GM21360 (cell line): ENCODE measurements around the gene ZC2HC1B.

Source experiments
- ATAC-seq: cut with Tn5 transposase; IDR thresholded peaks from one replicate; pipeline ENCODE4 v1.9.1; 2021; ENCODE audit warnings: mild to moderate bottlenecking, moderate library complexity; ENCODE audit not compliant: unreplicated experiment

Gene ZC2HC1B

DNA sequence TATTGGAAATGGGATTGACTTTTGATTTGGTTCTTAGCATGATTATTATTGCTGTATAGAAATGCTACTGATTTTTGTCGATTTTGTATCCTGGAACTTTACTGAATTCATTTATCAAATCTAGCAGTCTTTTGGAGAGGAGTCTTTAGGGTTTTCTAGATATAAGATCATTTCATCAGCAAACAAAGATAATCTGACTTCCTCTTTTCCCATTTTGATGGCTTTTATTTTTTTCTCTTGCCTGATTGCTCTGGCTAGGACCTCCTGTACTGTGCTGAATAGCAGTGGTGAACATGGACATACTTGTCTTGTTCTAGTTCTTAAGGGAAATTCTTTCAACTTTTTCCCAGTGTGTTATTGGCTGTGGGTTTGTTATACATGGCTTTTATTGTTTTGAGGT lies 64.6 kb downstream of the ZC2HC1B start:
- no peak for ATAC-seq

DNA sequence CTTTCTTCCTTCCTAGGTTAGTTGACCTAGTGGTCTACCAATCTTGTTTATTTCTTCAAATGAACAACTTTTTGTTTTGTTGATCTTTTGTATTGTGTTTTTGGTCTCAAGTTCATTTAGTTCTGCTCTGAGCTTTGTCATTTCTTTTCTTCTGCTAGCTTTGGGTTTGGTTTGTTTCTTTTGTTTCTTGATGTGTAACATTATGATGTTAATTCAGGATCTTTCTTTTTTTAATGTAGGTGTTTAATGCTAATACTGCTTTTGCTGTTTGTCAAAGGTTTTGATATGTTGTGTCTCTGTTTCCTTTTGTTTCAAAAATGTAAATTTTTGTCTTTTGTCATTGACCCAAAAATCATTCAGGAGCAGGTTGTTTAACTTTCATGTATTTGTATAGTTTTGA lies 65.7 kb downstream of the ZC2HC1B start:
- ATAC-seq, result no peak

DNA sequence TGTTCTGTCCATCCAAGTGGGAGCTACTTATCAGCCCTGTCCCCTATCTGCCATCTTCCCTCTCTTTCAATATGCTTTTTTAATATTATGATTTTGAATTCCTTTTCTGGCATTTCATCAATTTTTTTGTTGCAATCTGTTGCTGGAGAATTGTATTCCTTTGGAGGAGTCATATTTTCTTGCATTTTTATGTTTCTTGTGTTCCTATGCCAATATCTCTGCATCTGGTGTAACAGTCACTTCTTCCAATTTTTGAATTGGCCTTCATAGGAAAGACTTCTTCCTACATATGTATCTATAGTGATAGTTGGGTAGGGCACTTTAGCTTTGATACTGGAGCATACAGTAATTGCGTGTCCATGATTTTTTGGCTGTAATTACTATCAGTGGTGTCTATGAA lies 70.1 kb downstream of the ZC2HC1B start:
- no peak for ATAC-seq

DNA sequence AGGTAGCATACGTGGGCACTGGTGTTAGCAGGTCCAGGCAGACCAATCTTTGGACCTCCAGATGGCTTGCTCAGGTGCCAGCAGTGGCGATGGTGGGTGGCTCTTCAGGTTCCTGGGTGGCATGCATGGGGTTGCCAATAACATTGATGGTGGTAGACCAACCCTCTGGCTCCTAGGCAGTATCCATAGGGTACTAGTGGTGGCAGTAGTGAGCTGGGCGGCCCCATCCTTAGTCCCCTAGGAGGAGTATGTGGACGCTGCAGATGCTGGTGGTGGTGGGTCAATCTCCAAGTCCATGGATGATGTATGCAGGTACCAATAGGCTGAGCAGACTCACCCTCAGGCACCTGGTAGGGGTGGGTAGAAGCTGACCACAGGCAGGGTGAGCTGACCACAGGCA lies 70.6 kb downstream of the ZC2HC1B start:
- no peak for ATAC-seq

DNA sequence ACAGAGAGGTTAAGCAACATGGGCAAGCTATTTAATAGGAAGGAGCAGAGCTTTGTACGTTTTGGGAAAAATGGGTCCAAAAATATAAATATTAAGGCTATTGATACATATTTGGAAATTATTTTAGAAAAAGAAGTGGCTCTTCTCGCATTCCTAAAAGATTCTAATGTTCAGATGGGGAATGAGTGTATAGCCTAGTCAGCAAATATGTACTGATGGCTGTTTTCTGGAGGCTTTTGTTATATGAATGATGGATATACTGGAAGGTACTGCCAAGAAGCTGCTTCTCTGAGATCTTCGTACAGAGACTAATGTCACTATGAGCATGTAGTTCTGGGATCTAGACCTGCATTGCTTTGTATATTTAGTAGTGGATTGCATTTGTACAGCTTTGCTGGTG lies 72.1 kb downstream of the ZC2HC1B start:
- ATAC-seq, result no peak

DNA sequence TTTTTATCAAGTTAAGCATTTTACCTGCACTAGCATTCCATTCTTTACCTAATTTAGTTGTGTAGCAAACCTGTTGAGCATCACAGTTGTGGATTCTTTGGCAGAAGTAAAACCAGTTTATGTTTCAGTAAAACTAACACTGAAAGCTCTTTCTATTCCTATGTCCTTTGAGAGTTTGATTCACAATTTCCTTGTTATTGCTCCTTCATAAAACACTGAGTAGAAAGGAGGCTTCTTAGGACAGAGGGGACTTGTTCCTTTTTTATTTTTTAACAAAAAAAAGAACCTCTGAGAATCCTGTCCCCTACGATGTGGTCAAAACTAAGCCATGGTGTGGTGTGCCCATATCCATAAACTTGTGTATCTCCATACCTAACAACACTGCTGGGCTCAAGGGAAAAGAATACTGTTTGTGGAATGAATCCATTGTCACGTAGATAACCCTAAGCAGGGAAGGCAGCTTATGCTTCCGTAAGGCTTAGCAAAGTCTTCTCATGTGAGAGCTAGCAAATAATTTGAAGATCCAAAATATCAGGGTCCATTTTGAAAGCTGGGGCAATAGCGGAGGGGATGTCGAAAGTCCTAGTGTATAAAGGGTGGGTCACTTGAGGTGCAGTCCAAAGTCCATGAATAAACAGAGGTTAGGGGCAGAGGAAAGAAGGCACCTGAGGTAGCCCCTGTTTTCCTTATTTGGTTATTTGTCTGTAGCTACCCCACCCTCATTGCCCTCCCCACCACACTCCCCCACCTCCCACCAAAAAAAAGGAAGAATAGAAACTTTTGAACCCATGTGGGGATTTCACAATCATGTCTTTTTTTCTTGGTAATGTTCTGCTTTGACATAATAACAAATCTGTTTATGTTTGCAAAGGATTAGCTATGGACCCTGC lies 72.7 kb downstream of the ZC2HC1B start:
- no peak for ATAC-seq

DNA sequence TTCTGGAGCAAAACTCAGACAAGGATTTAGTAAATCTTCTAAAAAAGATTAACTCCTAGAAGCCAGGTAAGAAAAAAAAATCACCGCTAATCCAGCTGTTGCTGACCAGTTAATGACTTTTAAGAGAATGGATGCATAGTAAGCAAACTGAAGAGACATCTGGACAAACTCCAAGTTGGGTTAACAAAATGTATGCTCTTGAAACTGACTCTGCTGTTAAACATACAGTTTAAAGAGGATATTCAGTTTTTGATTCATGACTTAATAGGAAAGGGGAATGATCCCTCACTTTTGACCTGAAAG lies 73.3 kb downstream of the ZC2HC1B start:
- no peak for ATAC-seq

DNA sequence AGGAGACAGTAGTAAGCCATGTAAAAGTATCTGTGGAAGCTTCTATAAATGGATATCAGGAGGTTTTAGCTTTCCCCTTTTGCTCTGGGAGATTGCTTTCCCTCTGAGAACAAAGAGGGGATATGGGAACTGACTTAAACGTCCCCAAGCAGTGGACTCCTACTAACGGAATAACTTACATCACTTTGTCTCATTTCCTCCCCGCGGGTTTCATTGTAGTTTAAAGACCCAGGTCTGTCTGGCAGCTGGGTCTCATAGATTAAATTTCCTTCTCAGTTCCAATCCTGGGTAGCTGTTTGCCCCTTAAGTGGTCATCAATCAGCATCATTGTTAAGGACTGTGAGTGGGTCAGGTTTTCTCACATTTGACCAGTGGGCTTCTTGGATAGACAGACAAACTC lies 75.1 kb downstream of the ZC2HC1B start:
- ATAC-seq, result no peak

DNA sequence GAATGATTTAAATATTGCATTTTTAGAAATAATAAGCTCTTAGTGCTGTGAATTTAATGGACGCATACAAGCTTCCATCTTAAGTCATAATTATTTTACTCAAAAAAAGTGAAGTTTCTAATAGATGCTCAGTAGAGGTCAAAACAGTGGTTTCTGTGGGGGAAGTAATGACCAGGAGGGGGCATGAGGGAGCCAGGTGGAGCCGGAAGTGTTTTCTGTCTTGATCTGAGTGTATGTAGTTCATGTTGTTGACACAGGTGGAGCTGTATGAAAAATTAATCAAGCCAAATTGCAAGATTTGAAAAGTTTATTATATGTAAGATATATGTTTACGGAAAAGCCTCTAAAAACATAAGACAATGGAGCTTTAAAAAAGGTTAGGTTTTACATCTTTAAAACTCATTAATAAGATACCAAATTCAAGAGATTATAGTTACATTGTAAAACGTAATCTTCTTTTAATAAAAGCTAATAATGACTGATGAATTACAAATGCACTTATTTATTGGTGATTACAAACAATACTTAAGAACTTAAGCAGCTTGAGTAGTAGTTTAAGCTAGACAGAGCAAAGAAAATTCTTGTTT lies 75.8 kb downstream of the ZC2HC1B start:
- peak; percentile 98 for ATAC-seq

DNA sequence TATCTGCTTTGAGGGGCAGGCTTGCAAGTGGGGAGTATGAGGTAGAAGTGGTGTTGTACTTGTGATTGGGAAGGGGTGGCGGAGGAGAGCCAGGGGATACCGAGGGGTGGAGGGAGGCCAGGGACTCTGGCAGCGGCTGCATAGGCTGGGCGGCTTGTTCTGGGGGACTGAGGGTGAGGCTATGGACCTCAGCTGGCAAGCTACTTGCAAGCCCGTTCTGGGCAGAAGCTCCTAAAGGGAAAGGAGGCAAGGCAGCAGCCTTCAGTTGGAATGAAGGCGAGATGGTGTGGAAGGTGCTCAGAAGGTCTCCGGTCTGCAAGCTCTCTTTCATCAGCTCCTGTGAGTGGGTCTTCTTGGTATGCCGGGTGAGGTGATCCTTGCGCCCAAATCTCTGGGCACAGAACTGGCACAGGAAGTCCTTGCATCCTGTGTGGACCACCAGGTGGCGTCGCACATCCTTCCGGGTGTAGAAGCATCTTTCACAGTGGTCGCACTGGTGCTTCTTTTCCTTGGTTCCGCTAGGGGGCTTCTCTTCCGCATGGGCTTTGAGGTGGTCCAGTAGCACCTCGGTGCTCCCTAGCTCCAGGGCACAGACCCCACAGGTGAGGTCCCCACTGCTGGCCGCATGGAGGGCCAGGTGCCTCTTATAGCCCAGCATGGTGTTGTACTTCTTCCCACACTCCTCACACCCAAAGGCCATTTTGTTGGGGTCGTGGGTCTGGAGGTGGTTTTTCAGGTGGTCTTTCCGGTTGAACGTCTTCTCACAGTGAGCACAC lies 77.8 kb downstream of the ZC2HC1B start:
- peak; percentile 54 for ATAC-seq

DNA sequence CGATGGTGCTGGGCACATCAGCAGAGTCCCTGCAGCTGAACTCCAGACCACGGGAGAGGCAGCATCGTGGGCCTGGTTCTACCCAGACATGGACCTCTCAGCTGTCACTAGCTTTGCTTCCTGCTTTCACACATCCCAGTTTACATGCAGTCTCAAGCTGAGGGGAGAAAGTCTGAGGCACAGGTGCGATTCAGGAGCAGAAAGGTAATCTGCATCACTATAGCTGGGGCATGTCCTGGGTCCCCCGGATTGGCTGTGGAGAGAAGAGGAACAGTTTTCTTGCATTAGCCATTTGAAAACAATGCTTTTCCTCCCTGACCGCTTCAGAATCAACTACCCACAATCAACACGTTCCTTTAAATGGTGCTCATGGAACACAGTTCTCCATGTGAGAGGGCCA lies 83.9 kb downstream of the ZC2HC1B start:
- no peak for ATAC-seq

DNA sequence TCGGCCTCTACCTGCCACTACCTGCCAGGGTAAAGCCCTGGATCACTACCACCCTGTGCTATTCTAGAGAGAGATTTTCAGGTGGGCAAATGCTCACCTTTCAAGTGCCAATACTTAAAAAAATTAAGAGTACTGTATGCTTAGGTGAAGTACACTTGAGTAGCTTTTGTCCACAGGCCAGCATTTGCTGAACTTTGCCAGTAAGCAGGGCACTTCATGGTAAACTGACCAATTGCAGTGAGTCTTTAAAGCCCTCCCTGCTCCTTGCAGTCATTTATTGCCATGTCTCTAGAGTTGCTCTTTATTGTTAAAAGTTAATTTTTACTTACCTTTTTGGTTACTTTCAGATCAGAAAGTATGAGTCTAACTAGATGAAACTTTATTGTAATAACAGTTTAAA lies 85.3 kb downstream of the ZC2HC1B start:
- no peak for ATAC-seq

DNA sequence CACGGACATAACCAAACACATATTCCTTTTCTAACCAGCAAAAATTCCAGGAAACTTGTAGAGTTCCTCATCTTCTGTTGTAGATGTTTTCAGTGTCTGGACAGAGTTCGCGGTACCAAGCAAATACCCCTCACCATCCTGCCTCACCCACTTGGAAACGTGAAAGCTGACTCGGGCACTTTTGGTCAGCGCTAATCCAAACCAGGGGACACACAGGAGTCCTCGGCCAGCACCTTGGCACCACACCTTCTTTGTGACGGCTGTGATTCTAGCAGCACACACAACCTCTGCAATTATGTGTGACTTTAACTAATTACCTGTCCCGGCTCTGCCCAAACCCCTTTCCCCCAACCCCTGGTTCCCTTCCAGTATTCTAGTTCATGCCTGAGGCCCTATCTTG lies 85.7 kb downstream of the ZC2HC1B start:
- ATAC-seq, result no peak

DNA sequence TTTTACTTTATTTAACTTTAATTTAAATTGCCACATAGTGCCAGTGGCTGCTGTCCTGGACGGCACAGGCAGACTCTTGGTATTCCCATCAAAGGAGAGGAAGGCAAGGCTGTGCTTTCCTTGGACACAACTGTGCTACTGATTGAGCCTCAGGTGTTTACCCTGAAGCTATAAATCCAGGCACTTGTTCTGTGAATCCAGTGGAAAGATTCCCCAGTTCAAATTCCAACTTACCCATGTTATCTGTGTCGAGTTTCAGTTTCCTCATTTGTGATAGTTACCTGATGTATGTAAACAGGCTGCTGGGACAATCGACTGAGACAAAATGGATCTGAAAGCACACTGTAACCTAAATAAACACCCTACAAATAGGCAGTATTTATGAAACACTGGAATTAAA lies 86.6 kb downstream of the ZC2HC1B start:
- ATAC-seq, result no peak

DNA sequence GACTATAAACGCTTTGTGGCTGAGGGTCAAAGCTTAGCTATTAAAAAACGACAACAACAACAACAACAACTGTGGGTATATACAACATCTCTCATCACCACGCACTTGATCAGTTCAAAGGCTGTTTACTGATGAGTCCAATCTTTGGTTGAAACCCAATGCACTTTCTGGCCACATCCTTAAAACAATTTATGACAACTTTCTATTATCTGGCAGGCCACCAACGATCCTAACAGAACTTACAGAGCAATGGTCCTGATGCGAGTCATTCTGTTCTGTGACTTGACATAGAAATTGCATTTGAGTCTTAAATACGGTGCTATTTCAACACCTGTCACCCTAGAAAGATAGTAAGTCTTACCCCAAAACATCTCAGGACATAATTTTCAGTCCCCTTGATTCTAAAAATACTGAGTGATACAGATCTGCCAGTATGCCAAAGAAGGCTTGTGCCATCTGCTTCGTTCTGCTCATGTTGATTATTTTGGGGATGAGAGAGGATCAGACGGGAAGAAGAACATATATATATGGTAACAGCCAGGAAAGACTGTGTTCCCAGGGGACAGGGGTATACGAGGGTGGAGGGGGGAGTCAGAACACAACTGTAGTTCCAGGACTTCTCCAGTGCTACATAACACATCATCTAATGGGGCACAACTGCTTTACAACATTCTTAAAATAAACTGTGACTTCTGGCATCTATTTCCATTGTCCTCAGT lies 87.9 kb downstream of the ZC2HC1B start:
- no peak for ATAC-seq

DNA sequence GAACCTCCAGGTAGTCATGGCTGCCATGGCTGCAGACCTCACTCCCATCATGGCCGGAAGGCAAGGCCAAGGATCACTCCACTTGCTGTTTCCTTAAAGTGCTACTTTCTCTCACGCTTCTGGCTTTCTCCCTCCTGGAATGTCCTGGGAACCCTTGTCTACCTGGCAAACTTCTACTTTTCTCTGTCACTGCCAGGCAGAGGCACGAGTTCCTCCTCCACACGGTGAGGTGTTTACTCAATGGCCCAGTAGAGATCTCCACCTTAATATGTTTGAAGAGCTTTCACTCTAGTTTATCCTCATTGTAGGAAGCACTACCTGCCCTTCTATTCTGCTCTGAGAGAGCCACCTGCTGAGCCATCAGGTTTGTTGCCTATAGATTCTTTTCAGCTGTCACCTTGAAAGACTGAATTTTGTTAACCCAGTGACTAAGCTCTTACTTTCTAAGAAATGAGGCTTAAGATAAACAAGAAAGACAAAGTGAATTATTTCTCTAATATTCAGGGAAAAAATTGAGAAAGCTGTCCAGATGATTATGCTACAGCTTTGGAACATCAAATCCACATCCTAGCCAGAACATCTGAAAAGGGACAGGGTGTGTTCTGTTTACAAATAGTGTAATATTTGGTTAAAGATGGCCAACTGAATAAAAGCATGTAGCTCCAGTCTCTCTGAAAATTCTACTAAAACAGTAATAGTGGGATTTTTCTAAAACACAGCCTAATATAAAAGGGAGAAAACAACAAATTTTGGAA lies 88.8 kb downstream of the ZC2HC1B start:
- ATAC-seq, result no peak

DNA sequence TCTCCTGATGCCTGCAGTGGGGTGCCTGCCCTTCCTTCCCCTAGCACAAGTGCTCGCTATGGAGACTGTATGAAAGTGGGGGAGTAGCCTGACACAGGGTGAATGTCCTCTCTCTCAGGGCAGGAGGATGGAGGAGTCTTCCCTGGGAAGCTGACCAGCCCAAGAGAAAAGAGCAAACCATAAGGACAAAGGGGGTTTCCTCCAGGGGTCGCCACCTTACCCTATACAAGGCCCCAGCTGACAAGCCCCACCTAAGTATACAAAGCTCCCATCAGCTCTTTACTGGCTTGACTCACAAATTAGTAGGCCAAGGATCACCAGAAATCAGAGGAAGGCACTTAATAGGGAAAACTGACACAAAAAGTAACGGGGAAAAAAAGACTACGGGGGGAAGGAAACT lies 89.6 kb downstream of the ZC2HC1B start:
- ATAC-seq, result no peak

DNA sequence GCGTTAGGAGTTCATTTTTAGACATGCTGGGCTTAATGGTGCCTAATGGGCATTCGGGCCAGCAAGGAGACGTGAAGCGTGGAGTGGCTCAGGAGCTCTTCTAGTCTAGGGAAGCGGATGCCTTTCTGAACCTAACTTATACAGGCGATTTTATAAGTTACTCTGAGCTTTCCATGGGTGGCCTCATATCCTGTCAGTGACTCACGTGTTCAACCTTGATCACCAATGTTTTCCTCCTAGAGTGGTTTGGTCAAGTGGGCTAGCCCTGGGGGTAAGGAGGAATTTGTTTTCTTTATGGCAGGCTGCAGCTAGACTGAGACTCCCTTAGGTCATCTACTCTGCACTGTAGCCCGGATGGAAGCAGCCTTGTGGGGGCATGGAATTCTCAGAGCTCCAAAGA lies 91.7 kb downstream of the ZC2HC1B start:
- no peak for ATAC-seq

DNA sequence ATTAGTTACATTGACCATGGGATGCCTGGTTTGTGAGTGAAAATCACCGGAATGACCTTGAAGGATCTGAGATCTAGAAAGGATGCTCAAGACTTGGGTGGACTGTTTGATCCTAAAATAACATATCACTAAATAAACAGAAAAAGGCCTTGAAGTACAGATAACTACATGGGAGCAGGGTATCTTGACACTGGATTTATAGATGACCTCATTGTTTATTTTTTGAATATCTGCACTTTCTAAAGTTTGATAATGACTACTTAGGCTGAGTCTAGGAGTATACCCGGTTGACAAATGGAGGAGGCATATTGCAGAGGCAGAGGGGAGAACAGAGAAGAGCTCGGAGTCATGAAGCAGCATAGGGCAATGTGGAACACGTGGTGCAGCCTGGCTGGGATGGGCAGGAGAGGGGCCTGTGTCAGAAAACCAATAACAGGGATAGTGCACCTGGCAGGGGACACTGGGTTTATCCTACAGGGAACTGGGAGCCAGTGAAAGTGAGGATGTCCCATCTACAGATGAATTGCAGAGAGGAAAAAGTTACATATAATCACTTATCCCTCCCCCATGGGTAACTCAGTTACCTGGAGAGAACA lies 93.5 kb downstream of the ZC2HC1B start:
- no peak for ATAC-seq

DNA sequence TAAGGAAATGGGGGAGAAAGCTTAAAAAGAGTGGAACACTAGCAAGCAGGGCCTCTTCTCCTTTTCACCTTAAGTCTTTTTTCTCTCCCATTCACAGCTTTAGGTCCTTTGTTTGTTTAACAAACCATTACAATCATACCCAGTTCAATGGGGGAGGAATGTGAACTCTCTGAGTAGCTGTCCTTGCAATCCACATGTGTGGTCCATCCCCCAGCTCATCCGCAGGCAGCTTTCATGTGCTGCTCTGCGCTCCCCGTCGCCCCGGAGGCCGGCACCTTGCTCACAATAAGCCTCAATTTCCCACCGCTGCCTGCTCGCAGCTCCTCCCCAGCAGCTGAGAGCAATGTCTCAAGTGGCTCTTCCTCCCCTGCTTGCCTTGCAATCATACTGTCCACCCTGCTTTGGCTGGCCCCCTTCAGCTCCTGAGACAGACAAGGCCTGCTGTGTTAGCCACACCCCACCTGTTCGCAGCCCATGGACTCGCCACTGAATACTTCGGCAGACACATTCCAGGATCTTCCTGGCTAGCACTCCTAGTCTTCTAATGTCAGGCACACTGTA lies 94.6 kb downstream of the ZC2HC1B start:
- ATAC-seq, result no peak
